GM19099 (cell line): ENCODE data around the gene TCEA2.

Source experiments
- POLR2A ChIP-seq: IDR thresholded peaks from 3 replicates; pipeline ENCODE4 v1.6.1; 2011; ENCODE audit warnings: low read depth; ENCODE audit not compliant: insufficient read length; ENCODE audit errors: extremely low read depth

The TCEA2 gene

DNA sequence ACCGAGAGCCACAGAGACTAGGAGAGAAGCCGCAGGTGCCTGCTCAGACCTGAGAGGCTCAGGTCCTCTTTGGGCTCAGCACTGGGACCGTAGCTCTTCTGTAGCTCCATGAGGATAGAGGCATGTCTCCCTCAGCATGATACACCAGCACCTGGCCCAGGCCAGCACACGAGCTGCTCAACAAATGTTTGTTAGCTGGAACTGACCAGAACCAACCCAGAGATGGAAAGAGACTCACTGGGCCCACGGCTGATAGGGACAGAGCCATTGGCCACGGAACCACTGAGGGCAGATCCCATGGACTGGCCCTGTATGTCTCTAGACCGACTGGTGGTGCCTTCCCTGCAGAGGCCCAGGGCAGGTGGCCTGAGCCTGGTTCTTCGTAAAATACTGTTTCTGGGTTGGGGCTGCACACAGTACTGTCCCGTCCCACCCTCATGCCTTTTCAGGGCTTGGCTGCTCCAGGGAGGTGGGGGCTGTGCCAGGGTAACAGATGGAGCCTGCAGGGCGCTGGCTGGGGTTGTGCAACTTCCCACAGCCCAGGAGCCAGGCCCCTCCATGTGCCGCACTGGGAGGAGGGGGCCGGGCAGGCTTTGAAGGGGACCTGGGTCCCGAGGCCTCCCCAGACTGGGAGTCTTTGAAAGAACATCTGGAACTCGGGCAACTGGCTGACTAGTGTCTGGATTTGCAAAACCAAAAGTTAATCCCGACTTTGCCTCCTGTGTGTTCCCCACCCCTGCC, 21.8 kb upstream of the TCEA2 start:
- TF ChIP-seq POLR2A: no peak

DNA sequence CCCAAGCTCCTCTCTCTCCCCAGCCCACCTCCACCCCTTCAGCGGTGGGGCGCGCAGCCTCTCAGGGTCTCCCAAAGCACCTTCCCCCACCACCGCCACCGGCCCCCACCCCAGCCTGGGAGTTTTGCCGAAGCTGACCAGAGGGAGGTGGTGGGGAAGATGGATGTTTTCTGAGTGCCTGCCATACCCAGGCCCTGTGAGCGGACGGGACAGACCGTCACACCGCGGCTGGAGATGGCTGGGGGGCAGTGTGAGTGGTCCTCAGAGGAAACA, 21.3 kb upstream of the TCEA2 start:
- TF ChIP-seq POLR2A: no peak

DNA sequence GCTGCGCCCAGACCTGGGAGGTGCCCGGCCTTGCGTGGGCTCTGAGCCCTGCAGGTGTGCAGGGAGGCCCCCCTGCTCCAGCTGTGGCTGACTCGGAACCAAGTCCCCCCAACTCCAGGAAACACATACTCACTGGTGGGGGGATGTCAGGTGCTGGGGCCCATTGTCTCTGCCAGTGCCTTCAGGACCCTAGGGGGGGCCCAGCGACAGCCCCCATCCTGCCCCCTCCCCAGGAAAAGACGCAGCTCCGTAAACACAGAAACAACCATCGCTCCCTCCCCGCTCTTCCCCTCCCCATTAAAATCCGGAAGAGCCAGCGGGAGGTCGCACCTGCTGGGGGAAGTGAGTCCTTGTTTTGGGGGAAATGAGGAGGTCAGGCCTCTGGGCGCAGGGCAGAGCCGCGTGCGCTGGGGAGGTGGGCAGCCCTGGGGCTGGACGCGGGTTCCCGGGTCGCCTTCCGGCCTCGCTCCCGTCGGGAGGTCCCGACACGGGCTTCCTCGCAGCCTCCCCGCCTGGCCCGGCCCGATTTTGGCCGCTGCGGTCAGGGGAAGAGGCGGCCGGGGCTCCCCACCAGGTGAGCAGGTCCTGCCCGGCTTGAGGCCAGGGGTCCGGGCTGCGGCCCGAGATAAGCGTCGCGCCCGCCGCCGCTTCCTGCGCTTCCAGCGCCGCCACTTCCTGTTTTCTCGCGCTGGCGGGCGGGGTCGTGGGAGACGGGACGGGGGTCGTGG, 20.8 kb upstream of the TCEA2 start:
- TF ChIP-seq POLR2A: peak; percentile 42

GRCh38 chr20:64043768-64044167, 19.2 kb upstream of the TCEA2 start:
- TF ChIP-seq POLR2A: no peak

DNA sequence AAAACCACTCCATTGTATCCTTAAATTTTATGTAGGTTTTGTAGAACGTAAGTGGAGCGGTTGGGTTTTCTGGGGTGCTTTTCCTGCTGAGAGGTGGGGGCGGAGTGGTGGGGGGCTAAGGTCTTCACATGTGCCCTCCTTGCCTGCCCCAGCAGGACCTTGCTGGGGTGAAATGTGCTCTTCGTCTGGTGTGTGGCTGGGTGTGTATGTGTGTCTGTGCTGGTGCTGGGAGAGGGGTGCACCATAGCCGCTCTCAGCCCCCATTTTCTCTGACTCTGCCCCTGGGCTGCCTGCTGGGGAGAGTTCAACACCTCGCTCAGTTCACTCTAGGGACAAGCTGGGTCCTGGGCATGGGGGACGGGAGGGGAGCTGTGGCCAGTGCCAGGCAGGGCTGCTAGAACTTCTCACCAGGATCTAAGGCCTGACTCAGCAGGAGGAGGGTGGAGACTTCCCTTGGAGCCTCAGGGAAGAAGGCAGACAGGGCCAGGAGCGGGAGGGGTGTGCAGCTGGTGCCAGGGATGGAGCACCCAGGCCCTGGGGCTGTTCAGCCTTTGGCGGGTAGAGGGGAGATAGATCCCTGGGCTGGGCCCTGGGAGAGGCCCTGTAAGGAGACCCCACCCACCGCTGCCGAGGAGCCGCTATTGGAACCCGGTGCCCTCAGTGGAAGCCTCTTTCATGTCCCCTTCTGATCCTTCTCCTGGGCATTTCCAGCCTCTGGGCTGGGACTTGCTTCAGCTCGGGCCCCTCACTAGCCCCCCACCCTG, 18.3 kb upstream of the TCEA2 start:
- no peak for TF ChIP-seq POLR2A

- TF ChIP-seq POLR2A: no peak
Measured at GRCh38 chr20:64045346-64046011, 17.5 kb upstream of the TCEA2 start.

- no peak for TF ChIP-seq POLR2A
Measured at GRCh38 chr20:64047046-64047389, 16.0 kb upstream of the TCEA2 start.

- no peak for TF ChIP-seq POLR2A
Measured at GRCh38 chr20:64047968-64048401, 15.0 kb upstream of the TCEA2 start.

GRCh38 chr20:64048402-64049044, 14.5 kb upstream of the TCEA2 start:
- TF ChIP-seq POLR2A: no peak

DNA sequence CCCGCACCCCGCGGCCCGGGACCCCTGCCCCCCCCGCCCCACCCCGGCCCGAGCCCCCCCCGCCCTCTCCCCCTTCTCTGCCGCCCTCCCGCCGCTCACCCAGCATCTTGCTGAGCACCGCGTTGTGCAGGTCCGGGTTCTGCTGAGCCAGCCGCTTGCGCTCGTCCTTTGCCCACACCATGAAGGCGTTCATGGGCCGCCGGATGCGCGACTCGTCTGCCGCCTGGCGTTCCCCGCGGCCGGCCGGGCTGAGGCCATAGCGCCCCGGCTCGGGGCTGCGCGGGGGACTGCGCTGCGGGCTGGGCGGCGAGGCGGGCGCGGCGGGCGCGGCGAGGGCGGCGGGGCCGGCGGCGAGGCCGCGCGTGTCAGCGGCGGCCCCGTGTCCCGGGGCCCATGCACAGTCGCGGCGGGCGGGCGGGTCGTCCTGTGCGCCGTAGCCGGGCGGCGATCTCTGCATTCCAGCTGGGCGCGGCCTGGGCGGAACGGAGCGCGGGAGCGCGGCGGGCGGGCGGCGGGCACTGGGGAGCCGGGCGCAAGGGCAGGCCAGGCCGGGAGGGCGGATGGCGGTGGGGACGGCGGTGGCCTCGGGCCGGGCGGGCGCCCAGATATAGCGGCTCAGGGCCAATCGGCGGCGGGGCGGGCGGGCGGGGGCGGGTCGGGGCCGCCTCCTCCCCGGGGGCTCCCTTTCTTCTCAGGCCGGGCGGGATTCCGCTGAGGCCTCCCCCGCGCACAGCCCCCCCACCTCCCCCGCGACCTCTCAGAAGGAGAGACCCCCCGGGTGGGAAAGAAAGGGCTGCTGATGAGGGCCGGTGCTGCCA, 13.7 kb upstream of the TCEA2 start, which contains the start of gene SOX18:
SOX18 (minus strand) TSS at position 580 of the 818 bp plus-strand sequence; CDS start at position 457, 123 bp downstream.
- no peak for TF ChIP-seq POLR2A

DNA sequence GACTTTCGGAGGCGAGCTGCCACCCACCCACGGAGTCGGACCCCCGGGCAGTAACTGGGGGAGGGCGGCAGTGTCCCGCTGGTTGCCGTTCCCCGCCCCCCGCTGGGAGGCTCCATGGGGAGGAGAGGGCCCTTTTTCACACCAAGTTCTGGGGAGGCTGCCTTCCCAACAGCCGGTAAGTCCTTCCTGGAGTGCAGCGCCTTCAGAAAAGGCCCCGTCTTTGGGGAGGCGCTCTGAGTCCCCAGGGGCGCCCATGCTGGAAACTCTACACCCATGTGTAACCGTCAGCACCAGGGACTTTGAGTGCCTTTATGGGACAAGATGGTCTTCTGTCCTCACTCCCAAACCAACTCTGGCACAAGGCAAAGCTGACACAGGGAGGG, 13.1 kb upstream of the TCEA2 start:
- no peak for TF ChIP-seq POLR2A

GRCh38 chr20:64050261-64051032, 12.6 kb upstream of the TCEA2 start:
- no peak for TF ChIP-seq POLR2A

DNA sequence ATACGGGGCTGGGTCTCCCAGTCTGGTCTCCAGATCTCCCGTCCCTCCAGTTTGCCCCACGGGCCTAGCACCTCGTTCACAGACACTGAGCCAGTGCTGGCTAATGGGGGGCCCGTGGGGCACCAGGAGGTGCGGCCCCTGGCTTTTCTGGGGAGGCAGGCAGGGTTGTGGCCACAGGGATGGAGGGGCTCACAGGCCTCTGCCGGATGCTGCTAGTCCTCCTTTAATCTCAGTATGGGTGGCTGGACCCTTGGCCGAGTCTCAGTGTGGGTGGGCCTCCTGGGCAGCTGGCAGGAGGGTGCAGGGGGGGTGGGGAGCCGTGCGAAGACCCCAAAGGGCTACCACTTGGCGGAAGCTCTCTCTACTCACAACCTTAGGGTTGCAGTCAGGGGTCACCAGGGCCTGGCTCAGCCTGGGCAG, 12.0 kb upstream of the TCEA2 start:
- TF ChIP-seq POLR2A: no peak
